Measurements from ENCODE around the gene FKBP1B.
"Not testable (repeated sequence)": the region's sequence is repeated elsewhere in the genome, so short reads cannot be mapped to it uniquely, and the experiment has no call there.

The FKBP1B gene

DNA sequence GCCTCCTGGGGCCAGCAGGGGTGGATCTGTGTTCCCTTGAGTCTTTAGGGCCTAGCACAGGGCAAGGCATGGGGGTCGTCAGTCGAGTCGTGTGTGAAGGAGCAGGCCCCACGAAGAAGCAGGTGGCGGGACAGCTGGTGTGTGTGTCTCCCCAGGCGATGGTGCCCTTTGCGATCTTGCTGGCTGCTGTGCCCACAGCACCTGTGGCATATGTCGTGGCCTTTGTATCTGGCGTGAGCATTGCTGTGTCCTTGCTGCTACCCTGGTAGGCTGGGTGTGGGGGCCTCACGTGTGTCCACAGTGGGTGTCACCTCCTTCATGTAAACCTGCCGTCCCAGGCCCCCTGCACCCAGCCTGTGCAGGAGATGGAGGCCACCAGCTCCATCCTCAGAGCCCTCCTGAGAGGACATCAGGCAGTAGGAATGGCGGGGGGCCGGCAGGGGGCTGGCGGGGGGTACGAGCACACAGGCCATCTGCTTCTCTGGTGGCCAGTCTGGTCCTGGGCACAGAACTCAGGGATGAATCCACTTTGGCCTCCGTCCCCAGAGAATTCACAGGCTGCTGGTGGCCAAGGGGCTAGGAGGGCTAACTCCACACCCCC is 26.5 kb upstream of the FKBP1B start:
- no peak for DNase-seq

DNA sequence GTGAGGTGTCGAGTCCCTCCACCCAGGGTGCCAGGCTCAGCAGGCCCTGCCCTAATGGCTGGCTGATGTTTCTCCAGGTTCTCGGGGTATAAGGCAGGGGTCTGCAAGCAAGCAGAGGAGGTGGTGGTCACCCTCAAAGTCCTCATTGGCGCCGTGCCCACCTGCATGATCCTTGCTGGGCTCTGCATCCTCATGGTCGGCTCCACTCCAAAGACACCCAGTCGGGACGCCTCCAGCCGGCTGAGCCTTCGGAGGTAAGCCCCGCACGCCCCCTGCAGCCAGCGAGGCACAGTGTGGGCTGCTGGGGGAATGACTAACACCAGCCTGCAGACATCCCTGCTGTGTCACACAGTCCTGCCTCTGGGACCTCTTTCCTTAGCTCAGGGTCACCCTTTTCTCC is 25.5 kb upstream of the FKBP1B start:
- DNase-seq, result no peak

DNA sequence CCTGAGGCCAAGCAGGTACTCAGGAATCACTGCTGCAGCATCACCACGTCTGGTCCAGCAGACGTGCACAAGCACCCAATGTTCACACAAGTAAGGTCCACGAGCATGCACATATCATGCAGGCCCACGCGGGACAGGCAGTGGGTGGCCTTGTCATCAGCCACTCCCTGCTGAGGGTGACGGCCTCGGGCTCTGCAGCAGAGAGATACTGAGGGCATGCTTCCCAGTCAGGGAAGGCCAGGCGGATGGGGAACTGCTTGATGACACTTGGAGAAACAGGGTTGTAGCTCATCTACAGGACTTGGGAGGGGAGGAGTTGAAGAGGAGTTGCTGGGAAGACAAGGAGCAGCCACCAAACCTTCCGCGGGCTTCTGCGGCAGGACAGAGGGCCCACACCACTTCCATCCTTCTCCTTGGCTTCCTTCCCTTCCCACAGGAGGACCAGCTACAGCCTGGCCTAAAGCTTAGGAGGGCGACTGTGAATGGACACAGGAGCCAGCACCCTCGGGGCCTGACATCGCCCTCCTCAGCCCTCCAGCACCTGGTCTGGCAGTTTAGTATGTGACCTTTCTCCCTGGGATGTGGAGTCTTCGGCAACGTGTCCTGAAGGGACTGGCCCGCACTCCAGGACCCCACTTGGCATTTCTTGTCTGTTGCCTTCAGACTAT is 24.4 kb upstream of the FKBP1B start:
- no peak for DNase-seq

DNA sequence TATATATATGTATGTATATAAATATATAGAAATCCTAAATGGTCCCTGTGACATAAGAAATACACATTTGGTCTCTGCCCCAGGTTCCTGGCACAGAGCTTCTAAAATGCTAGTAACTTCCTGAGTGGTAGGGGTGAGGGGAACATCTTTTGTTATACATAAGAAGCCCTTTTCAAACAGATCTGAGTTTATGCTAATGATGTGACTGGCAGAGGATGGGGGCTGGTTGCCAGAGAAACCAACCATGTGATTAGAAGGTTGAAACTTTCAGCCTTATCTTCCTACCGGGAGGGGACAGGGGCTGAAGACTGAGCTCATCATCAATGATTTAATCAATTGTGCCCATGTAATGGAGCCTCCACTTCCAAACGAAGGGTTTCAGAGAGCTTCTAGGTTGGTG is 23.3 kb upstream of the FKBP1B start:
- no peak for DNase-seq

DNA sequence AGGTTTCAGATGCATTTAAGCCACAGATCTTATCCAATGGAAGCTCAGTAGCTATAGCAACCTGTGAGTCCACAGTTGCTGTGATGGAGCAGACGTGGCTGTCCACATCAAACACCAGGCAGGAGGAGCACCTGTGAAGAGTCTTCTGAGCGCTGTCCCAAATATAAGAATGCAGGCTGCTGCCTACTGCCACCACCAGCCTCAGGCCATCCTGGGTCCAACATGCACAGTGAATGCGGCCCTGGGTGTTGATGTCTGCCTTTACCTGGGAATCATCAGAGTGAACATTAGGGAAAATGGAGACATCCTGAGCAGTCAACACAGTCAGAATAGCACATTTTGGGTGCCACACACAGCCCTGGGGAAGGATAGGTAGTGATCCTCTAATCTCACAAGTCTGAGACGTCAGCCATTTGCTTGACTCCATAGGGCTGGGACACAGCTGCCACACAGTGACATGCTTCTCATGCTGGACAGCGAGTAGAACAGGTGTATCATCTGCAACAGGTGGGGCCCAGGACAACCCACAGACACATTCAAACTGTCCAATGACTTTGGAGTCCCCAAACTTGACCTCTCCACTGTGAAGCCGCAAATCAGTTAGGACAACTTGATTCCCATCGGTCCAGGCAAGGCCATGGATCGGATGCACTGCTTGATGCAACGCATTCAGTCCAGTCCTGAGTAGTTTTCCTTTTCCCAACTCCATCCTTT is 10.6 kb upstream of the FKBP1B start:
- no peak for DNase-seq

DNA sequence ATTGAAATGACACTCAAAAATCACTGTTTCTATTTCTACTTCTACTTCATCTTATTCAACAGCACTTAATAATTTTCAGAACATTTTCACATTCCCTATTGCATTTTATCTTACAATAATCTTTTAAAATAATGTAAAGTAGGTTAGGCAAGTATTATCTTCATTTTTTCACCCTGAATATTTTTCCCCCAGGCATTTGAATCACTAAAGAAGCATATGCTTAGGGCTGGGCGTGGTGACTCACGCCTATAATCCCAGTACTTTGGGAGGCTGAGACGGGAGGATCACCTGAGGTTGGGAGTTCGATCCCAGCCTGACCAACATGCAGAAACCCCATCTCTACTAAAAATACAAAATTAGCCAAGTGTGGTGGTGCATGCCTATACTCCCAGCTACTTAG is 9.0 kb upstream of the FKBP1B start:
- no peak for DNase-seq

DNA sequence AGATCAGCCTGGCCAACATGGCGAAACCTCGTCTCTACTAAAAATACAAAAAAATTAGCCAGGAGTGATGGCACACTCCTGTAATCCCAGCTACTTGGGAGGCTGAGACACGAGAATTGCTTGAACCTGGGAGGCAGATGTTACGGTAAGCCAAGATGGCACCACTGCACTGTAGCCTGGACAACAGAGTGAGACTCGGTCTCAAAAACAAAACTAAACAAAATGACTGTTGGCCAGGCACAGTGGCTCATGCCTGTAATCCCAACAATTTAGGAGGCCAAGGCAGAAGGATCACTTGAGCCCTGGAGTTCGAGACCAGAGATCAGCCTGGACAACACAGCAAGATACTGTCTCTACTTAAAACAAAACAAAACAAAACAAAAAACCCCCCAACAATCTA is 6.4 kb upstream of the FKBP1B start:
- not testable (repeated sequence) for DNase-seq

DNA sequence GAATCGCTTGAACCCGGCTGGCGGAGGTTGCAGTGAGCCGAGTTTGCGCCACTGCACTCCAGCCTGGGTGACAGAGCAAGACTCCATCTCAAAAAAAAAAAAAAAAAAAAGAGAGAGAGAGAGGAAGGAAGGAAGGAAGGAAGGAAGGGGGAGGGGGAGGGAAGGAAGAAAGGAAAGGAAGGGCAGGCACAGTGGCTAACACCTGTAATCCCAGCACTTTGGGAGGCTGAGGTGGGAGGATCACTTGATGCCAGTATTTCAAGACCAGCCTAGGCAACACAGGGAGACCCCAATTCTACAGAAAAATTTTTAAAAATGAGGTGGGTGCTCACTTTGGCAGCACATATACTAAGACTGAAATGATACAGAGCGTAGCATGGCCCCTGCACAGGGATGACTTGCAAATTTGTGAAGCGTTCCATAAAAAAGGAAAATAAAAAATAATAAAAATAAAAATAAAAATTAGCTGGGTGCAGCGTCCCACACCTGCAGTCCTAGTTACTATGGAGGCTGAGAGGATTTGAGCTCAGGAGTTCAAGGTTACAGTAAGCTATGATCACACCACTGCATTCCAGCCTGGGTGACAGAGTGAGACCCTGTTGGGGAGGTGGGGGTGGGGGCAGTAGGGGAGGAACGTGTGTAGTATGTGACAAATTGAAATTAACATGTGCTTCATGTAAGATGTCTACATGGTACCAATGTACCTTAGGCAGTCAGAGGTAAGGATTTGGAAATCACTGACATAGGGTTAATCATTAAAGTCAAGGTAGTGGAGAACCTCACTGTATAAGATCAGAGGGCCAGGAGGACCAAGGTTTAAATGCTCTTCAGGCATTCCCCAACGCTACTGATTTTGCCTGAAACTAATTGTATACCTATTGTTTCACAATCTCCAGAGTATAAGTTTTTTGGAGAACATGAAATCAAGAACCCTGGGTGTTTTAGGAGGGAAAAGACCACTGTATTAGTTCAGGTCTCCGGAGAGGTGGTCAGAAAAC is 3.7 kb upstream of the FKBP1B start:
- no peak for DNase-seq

DNA sequence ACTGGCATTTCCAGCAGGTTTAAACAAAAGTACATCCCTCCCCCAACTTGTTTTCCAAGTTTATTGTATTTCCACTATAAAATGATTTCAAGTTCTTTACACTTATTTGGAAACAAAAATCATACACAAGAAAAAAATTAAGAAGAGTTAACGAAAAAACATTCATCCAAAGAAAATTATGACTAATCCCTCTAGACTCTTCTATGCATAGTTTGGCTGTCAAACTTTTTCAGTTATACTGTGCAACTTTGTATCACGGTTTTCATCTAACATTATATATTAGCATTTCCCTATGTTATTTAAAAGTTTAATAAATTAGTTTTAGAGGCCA is 3.0 kb upstream of the FKBP1B start:
- DNase-seq, result no peak

DNA sequence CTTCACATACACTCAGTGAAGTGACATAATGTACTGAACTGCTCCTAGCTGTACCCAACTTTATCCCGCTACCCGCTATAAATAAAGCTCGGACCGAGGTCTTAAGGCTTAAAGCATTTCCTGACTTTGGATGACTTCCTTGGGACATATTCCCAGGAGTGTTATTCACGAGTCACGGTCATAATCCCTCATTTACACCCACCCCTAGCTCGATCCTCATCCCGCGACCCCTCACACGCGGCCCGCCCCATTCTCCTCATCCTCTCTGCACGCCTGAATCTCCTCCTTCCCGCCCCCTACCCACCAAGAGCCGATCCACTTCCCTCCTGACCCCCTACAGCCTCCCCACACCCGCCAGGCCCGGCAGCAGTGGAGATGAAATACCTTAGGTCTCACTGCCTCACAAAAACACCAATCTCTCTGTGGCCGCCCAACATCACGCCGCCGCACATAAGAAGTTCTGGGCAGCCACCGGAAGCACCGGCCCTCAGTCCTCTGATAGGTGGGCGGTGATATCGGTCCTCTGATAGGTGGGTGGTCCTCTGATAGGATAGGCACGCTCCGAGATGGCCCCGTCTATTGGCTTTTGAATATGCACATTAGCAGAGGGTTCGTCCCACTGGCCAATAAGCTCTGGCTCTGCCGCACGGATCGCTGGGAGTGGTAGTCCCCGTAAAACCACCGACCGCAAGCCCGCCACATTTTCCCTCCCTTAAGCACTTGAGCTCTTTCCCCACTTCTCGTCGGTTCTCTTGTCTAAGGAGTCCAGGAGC is 2.4 kb upstream of the FKBP1B start, which contains the start of gene WDCP:
Gene WDCP (minus strand): TSS at position 462 of the 773 bp plus-strand sequence. CDS start 7,897 bp downstream, outside the sequence.
- peak; percentile 96 for DNase-seq

DNA sequence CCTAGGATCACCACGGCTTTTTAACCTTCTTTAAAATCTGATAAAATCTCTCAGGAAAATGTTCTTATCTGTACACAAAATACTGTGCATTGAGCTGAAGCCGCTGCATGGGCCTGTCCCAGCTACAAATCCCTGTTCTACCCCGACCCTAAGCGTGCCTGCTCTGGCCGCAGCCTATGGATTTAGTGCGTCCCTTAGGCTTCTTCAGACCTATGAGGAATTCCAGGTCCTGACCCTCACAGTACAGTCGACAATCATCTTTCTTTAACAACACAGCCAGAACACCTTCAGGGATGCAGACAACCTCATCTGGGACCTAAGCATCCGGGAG is 1.9 kb upstream of the FKBP1B start:
- no peak for DNase-seq

DNA sequence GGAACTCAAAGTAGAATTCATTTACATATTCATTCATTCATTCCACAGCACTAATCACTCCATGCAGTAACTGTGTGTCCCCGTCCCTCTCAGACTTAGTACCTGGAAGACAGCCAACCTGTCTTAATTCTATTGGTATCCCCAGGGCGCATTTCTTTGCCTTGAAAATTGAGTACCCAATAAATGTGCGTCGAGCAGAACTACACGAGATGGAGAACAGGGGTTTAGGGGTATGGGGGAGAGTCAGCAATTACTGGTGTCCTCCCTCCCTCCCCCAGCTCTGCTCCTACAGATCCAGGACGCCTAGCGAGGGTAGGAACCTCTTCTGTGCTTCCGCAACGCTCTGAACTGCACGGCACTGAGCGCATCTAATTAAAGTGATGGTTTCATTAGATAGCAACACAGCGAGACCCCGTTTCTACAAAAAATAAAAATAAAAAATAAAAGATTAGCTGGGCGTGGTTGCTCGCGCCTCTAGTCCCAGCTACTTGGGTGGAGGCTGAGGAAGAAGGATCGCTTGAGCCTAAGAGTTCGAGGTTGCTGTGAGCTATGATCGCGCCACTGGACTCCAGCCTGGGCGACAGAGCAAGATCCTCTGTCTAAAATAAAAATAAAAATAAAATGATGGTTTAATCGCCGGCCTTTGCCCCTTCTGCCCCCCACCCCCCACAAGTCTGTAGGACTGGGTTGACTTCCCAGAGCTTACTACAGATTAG is 614 bp upstream of the FKBP1B start:
- no peak for DNase-seq

DNA sequence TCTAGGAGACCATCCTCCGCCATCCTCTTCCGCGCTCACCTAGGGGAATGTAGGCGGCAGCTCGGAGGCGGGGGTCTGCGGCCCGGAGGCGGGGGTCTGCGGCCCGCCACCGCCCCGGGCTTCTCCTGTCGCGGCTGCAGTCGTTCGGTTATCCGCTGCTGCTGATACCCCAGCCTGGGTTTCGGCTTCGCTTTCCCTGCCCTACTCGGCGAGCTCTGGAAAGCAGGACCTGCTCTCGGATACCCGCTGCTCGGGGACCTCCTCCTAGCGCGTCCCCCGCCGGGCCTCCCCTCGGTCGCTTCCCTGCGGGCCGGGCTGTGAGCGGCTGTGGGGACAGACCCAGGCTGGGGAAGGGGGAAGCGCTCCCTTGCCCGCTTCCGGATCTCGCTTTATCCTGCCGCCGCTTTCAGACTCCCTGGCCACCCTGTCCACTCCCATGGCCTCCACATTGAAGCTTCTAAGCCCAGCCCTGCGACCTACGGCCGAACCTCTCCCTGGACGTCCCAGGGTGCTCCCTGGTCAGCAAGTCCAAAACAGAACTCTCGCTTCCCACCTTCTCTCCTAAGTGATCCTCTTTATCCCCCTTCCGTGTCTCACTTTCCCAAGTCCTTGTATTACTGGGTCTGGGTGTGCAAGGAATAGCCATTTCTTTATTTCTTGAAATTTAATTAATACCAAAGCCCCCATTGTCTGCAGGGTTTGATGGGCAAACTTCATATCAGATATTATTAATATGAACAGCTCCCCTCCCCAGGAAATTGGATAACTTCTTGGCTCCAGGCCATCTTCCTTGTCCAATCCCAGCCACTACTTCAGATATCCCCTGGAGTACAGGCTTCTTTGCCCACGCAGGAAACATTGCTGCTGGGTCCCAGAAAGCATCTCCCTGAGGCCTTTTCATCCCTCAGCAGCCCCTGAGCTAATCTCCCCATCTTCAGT is 769 bp downstream of the FKBP1B start:
- no peak for DNase-seq

DNA sequence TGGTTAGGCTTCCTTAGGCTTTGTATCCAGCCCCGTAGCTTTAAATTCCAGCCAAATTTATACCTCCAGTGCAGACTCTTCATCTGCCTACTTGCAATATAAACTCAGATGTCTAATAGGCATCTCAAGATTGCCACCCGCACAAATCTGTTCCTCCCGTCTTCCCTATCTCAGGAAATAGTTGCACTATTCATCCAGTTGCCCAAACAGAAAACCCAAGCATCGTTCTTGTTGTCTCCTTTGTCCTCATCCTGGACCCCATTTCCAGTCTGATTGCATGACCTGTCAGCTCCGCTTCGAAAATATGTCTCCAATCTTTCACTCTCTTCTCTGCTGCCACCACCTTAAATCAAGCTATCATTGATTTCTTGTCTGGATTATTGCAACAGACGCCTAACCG is 2.3 kb downstream of the FKBP1B start:
- no peak for DNase-seq

DNA sequence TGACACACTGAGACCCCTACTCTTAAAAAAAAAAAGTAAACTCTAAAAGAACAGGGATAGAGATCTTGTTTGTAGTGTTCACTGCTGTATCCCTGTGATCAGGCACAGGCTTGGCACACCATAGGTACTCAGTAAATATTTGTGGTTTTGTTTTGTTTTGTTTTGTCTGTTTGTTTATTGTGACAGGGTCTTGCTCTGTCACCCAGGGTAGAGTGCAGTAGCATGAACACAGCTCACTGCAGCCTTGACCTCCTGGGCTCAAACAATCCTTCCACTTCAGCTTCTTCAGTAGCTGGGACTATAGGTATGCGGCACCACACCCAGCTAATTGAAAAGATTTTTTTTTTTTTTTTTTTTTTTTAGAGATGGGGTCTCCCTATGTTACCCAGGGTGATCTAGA is 3.4 kb downstream of the FKBP1B start:
- no peak for DNase-seq

DNA sequence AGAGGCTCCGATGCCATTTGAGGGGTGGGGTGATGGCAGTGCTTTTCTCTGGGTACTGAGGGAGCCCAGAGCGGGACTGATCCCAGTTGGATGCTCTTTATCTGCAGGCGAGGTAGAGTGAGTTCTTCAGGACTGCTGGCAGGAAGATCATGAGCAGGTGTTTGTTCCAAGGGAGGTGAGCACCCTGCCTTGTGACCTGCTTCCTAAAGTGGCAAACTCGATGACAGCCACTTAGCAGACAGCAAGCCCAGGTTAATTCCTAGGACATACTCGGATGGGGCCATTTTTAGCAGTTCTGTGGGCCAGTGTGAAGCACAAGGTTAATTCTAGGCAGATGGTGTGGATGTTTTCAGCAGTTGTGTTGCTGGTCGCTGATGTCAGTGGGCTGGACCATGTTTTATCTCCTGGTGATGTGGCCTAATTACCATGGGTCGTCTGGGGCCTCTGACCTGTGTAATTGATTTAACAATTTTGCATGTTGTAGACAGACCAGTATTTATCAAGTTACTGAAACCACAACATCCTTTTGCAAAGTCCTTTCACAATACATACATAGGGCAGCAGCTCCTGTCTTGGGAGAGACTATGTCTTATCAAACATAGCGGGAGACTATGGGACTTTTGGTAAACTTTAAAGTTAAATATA is 4.9 kb downstream of the FKBP1B start:
- no peak for DNase-seq

DNA sequence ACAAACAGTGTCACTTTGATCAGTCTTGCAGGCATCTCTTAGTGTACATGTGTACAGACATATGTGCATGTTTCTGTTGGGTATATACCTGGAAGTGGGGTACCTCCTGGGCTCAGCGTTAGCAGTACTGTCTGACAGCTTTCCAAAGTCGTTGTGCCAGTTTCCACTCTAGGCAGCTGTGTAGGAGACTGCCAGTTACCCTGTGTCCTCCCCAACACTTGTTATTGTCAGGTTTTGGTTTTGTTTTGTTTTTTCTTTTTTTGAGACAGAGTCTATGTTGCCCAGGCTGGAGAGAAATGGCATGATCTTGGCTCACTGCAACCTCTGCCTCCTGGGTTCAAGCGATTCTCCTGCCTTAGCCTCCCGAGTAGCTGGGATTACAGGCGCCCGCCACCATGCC is 6.2 kb downstream of the FKBP1B start:
- DNase-seq, result no peak

DNA sequence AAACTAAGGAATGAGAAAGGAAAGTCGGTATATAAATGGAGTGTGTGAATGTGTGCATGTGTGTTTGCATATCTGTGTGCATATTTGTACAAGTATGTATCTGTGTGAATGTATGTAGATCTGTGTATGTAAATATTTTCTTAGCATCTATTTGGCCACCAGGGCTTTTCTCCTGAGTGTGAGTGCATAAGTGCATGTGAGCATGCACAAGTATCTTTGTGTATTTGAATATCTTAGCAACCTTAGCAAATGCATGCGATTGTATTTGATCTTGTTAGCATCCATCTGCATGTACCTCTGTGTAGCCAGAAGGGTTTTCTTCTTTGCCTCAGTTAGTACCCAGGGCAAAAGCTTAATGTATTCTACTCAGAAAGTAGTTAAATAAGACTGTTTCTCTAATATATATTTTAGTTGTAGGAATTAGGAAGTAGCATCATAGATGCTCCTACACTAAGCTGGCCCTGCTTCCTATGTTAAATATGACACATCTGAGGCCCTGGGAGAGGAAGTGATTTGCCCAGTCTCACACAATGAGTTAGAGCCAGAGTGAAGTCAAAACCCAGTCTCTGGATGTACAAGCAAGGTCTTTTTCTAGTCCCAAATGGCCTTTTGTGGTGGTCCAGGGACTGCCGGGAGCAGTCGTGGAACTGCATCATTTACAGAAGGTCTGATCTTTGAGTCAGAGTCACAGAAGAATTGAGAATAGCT is 9.2 kb downstream of the FKBP1B start:
- no peak for DNase-seq

DNA sequence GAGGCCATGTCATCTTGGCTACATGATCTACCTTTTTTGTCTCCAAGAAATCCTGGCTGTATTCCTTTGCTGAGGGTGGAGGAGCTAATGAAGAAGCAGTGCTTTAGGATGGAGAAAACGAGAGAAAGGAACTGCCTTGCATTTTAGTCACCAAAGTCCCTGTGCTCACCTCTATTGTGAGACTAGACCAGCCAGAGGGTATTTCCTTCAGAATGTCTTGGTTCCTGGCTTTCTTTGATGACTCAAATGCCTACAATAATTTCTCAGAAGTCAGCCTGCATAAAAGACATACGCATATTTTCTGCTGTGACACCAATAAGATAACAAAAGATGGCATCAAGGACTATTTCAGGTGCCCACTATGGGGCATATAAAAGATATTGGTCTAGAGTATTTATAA is 15.8 kb downstream of the FKBP1B start:
- DNase-seq, result no peak

DNA sequence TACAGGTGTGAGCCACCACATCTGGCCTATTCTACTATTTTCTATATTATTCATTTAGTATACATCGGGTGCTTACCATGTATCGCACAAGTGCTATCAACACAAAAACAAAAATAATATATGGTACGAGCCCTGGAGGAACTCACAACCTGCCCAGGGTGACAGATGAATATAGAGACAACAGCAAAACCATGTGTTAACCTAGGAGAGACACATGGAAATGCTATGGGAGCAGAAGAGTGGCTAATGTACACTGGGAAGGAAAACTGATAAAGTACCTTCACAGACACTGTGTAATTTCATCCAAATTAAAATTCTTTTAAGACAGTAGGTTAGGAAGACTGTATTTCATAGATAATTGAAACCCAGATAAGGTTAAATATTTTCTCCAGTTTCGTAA is 22.7 kb downstream of the FKBP1B start:
- DNase-seq, result no peak

Measured in stimulated activated CD4-positive, alpha-beta T cell treated with anti-CD3 and anti-CD28 coated beads, Interleukin-1b, Interleukin-23, amount 100 ng/mL, for 48 hours (primary cell).